Measurements from ENCODE around the gene RAF1. TPM values are rescaled to one million over a fixed set of nuclear protein-coding genes. Genes with fewer than 3 reads are reported as not detected.
A peak's percentile ranks its signal among the peaks of the same experiment; 100 is the strongest.

Gene RAF1
- total and polyA plus RNA-seq, 2 of the 8 experiments (the other 6 are each of a cell fraction or from before 2014, with no cell fraction given) = 103 to 118 TPM

DNA sequence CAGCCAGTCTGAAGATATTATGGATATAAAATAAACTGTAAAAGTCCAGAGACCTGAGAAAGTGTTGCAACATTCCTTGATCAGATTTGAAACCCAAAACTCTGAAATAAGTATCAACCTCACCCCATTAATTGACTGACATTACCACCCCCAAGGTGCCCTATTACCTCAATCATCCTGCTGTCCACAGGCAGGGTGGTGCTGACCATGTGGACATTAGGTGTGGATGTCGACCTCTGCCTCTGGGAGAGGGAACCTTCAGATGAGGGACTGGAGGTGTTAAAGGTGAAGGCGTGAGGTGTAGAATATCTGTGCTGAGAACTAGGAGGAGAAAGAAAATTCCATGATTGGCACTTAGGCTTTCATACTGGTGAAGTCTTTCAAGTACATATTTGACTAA is 59.9 kb downstream of the RAF1 start:
- no peak overlapping the region for H2BK5ac ChIP-seq (ENCODE audit: low read depth, low read length)
- CTCF ChIA-PET (ENCODE audit: partially characterized antibody) = no interaction called here

More for the DNA sequence above, 59.9 kb downstream of the RAF1 start:
- H3K79me1 ChIP-seq (ENCODE audit: low read depth, low read length) = no peaks in the 10 kb centered on the region; the same call in 1 of the 2 replicates
- H3K56ac ChIP-seq (replicated peaks; ENCODE audit: insufficient read length, low read depth, low read length) = no peak overlapping the region
- H3K4me1 ChIP-seq (replicated peaks in 1 of 4; ENCODE audit: control insufficient read depth in 3 of 4, insufficient read depth in 4 of 4, low read length in 3 of 4) = no peaks in the 10 kb centered on the region
- no peak overlapping the region for H3K4me3 ChIP-seq (ENCODE audit: extremely low read depth in 1 of 4, insufficient read depth in 2 of 4, low read depth in 3 of 4, low read length in 4 of 4)
- no peak overlapping the region for H2AFZ ChIP-seq (ENCODE audit: low read length)
- FAIRE-seq (peak; percentile 7), DNase-seq (ENCODE audit: low read depth in 1 of 2, low spot score in 2 of 2) (no peak)
- no peaks in the 10 kb centered on the region for H3K27me3 ChIP-seq (replicated peaks in 1 of 4; ENCODE audit: control insufficient read depth in 3 of 4, extremely low read depth in 1 of 4, insufficient read depth in 3 of 4, low read length in 3 of 4)
- peaks cover 0 to 2% of the 10 kb centered on the region in 2 experiments for H4K20me1 ChIP-seq (replicated peaks in 1 of 2; ENCODE audit: control insufficient read depth in 1 of 2, insufficient read depth in 2 of 2, low read length in 2 of 2)
- H3K36me3 ChIP-seq (ENCODE audit: control insufficient read depth in 2 of 4, insufficient read depth in 4 of 4, low read length in 3 of 4) = peaks cover 20 to 63% (median 49%) of the 10 kb centered on the region in 4 experiments
- H2BK120ac ChIP-seq (replicated peaks; ENCODE audit: low read depth, low read length) = no peak overlapping the region
- no peak overlapping the region for H4K91ac ChIP-seq (replicated peaks; ENCODE audit: insufficient read length, low read length)
- no peak overlapping the region for H2AK5ac ChIP-seq (ENCODE audit: low read depth, low read length)
- H2BK12ac ChIP-seq (ENCODE audit: low read depth, low read length) = no peak overlapping the region
- POLR2A ChIA-PET (ENCODE audit: partially characterized antibody) = no interaction called here
- no peak overlapping the region for H2BK20ac ChIP-seq (ENCODE audit: low read length)
- no peak overlapping the region for H2BK15ac ChIP-seq (ENCODE audit: low read length)
- H3K23me2 ChIP-seq (ENCODE audit: low read depth, low read length) = no peaks in the 10 kb centered on the region
- H3K9me3 ChIP-seq (ENCODE audit: insufficient read depth in 2 of 2, low read depth in 1 of 2, low read length in 1 of 2) = no peaks in the 10 kb centered on the region
- no peak overlapping the region for H3K4me2 ChIP-seq (ENCODE audit: insufficient read depth in 1 of 2, low read depth in 2 of 2, low read length in 2 of 2)
- no peak overlapping the region for H3K23ac ChIP-seq (ENCODE audit: insufficient read length)
- H4K8ac ChIP-seq (ENCODE audit: extremely low read depth, insufficient read depth, low read length) = no peak overlapping the region
- H3K18ac ChIP-seq (ENCODE audit: extremely low read depth, low read length) = no peak overlapping the region
- no peak overlapping the region for H3K27ac ChIP-seq (ENCODE audit: low read depth, low read length)
- H4K5ac ChIP-seq (ENCODE audit: insufficient read length, low read depth, low read length) = no peak overlapping the region
- H3K14ac ChIP-seq (ENCODE audit: insufficient read length) = no peak overlapping the region
- TF ChIP-seq SIN3A (conservative IDR thresholded peaks at IDR 0.05 in 1 of 2, IDR thresholded peaks at IDR 0.05 in 1 of 2; ENCODE audit: low read depth in 1 of 2, low read length in 2 of 2) (0 out of 4 replicates have a peak, but pooled peaks of 1 of the 2 experiments have one; percentile 20), GTF2F1 (IDR thresholded peaks at IDR 0.05; ENCODE audit: borderline replicate concordance, low read depth, low read length) (no peak), HDAC2 (IDR thresholded peaks at IDR 0.05; ENCODE audit: borderline replicate concordance in 1 of 2, low read depth in 2 of 2, low read length in 2 of 2) (no peak), RNF2 (IDR thresholded peaks at IDR 0.05; ENCODE audit: borderline replicate concordance, low read depth, low read length, missing control alignments, poor library complexity, severe bottlenecking) (no peak), SAP30 (IDR thresholded peaks at IDR 0.05; ENCODE audit: insufficient read depth, insufficient replicate concordance, low read length) (no peak), BACH1 (IDR thresholded peaks at IDR 0.05; ENCODE audit: low read length) (no peak)
- TF ChIP-seq, protein P1, sequence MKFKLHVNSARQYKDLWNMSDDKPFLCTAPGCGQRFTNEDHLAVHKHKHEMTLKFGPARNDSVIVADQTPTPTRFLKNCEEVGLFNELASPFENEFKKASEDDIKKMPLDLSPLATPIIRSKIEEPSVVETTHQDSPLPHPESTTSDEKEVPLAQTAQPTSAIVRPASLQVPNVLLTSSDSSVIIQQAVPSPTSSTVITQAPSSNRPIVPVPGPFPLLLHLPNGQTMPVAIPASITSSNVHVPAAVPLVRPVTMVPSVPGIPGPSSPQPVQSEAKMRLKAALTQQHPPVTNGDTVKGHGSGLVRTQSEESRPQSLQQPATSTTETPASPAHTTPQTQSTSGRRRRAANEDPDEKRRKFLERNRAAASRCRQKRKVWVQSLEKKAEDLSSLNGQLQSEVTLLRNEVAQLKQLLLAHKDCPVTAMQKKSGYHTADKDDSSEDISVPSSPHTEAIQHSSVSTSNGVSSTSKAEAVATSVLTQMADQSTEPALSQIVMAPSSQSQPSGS (IDR thresholded peaks at IDR 0.05; ENCODE audit: low read length) = no peak
- no peak overlapping the region for H3K4ac ChIP-seq (replicated peaks; ENCODE audit: insufficient read length, low read depth, low read length)
- H3K79me2 ChIP-seq (ENCODE audit: control insufficient read depth in 1 of 2, insufficient read depth in 2 of 2, low read length in 2 of 2) = no peaks in the 10 kb centered on the region
- H3K9ac ChIP-seq (replicated peaks in 1 of 4; ENCODE audit: extremely low read depth in 1 of 4, low read depth in 3 of 4, low read length in 3 of 4) = no peak overlapping the region
- WGBS, 2 experiments (ENCODE audit: extremely low coverage in 1 of 2, insufficient coverage in 1 of 2, insufficient read length in 1 of 2, insufficient replicate concordance in 2 of 2, low coverage in 1 of 2, low lambda C conversion rate in 2 of 2, missing lambda C conversion rate in 1 of 2) = 86% methylated on average over 2 of the region's 2 CpGs; no CpG with 5 or more reads in 1 of the 2 experiments
